Hepatocyte (in vitro differentiated cells): ENCODE measurements around the gene ARHGAP22. TPM values are rescaled to one million over a fixed set of nuclear protein-coding genes. Genes with fewer than 3 reads are reported as not detected.

Experiments used
- DNase-seq: peaks from one replicate; pipeline ENCODE4 v3.0.0-alpha.2; 2016; ENCODE audit warnings: low spot score
- H2AFZ ChIP-seq: fragments of 200-600 bp; sonication (generic); 2 replicates; pipeline ENCODE4 v1.6.0; 2016; ENCODE audit warnings: antibody characterized with exemption, mild to moderate bottlenecking
- H3K27ac ChIP-seq: fragments of 200-600 bp; sonication (generic); 2 replicates; pipeline ENCODE4 v1.5.1; 2016; ENCODE audit warnings: mild to moderate bottlenecking
- H3K27me3 ChIP-seq: fragments of 200-600 bp; sonication (generic); 2 replicates; pipeline ENCODE4 v1.6.1; 2016
- H3K36me3 ChIP-seq: fragments of 200-600 bp; sonication (generic); replicated peaks from 2 replicates; pipeline ENCODE4 v1.5.1; 2016; ENCODE audit warnings: low read depth; ENCODE audit not compliant: insufficient read depth
- H3K4me1 ChIP-seq: fragments of 200-600 bp; sonication (generic); 2 replicates; pipeline ENCODE4 v1.5.1; 2016; ENCODE audit warnings: mild to moderate bottlenecking, moderate library complexity; ENCODE audit not compliant: insufficient read depth
- H3K4me2 ChIP-seq: fragments of 200-600 bp; sonication (generic); 2 replicates; pipeline ENCODE4 v1.6.0; 2016
- H3K4me3 ChIP-seq: fragments of 200-600 bp; sonication (generic); 2 replicates; pipeline ENCODE4 v1.5.1; 2016; ENCODE audit warnings: mild to moderate bottlenecking
- H3K79me2 ChIP-seq: fragments of 200-600 bp; sonication (generic); 2 replicates; pipeline ENCODE4 v1.6.0; 2017; ENCODE audit warnings: mild to moderate bottlenecking
- H3K9me2 ChIP-seq: fragments of 200-600 bp; sonication (generic); replicated peaks from 2 replicates; pipeline ENCODE4 v1.6.0; 2017; ENCODE audit warnings: mild to moderate bottlenecking; ENCODE audit not compliant: insufficient read depth
- H3K9me3 ChIP-seq: fragments of 200-600 bp; sonication (generic); 2 replicates; pipeline ENCODE4 v1.5.1; 2016; ENCODE audit warnings: low read depth, mild to moderate bottlenecking
- H4K20me1 ChIP-seq: fragments of 200-600 bp; sonication (generic); 2 replicates; pipeline ENCODE4 v1.6.0; 2016; ENCODE audit warnings: mild to moderate bottlenecking; ENCODE audit not compliant: insufficient read depth, poor library complexity, severe bottlenecking
- EZH2 ChIP-seq: fragments of 200-600 bp; sonication (generic); IDR thresholded peaks from 2 replicates; pipeline ENCODE4 v1.6.1; 2016; ENCODE audit warnings: antibody characterized with exemption, mild to moderate bottlenecking, borderline replicate concordance
- EZH2phosphoT487 ChIP-seq: fragments of 200-600 bp; sonication (generic); IDR thresholded peaks from one replicate; pipeline ENCODE4 v1.6.1; 2018; ENCODE audit warnings: antibody characterized with exemption, mild to moderate bottlenecking, low read depth, moderate library complexity; ENCODE audit not compliant: unreplicated experiment, severe bottlenecking
- WGBS: methylation state at CpG from one replicate; pipeline ENCODE4 v1.1.6; 2016; ENCODE audit warnings: low lambda C conversion rate; ENCODE audit errors: missing lambda C conversion rate; 5-methylcytosine and 5-hydroxymethylcytosine counted together
- polyA plus RNA-seq: library from polyadenylated mRNA; unstranded; fragments of >200 nt; fragmentation: Nextera tagmentation; extraction: Ambion mirVana; gene quantifications from 2 replicates; pipeline ENCODE4 v1.2.1, GENCODE V29; 2016
- total RNA-seq: library from RNA; depleted of rRNA; stranded (reverse); fragments of >200 nt; gene quantifications from 2 replicates; pipeline ENCODE4 v1.2.3, GENCODE V29; 2014
- TF ChIP-seq, protein P1 (sequence below): fragments of 200-600 bp; sonication (generic); IDR thresholded peaks from 2 replicates; pipeline ENCODE4 v1.5.1; 2016; ENCODE audit warnings: antibody characterized with exemption, mild to moderate bottlenecking; ENCODE audit not compliant: poor library complexity

Gene ARHGAP22
- total and polyA plus RNA-seq, 2 experiments from 2014 or later, result 1.7 to 1.8 TPM

DNA sequence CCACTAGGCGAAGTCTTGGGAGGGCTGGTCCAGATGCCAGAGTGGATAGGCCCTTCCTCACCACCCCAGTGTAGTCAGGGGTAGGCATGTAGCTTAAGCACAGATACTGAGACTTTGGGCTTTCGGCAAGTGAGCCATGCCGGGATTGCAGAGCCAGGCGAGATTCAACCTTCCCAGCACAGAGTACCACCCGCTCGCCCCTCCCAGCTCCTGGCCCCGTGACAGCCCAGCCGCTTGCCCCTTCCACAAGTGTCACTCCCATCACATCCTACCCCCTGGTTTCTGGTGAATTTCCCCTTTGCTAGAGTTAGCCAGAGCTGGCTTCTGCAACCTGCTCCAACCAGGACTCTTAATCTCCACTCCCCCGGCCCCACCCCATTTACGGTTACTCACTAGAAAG is 56.9 kb downstream of the ARHGAP22 start:
- TF ChIP-seq EZH2 (no peak), EZH2phosphoT487 (no peak)
- TF ChIP-seq, protein P1, sequence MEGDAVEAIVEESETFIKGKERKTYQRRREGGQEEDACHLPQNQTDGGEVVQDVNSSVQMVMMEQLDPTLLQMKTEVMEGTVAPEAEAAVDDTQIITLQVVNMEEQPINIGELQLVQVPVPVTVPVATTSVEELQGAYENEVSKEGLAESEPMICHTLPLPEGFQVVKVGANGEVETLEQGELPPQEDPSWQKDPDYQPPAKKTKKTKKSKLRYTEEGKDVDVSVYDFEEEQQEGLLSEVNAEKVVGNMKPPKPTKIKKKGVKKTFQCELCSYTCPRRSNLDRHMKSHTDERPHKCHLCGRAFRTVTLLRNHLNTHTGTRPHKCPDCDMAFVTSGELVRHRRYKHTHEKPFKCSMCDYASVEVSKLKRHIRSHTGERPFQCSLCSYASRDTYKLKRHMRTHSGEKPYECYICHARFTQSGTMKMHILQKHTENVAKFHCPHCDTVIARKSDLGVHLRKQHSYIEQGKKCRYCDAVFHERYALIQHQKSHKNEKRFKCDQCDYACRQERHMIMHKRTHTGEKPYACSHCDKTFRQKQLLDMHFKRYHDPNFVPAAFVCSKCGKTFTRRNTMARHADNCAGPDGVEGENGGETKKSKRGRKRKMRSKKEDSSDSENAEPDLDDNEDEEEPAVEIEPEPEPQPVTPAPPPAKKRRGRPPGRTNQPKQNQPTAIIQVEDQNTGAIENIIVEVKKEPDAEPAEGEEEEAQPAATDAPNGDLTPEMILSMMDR, result no peak
- Histone ChIP-seq H3K27me3 (no peaks in the 10 kb centered on the region), H3K4me2 (no peak overlapping the region), H4K20me1 (no peaks in the 10 kb centered on the region), H3K79me2 (no peaks in the 10 kb centered on the region), H3K4me1 (no peaks in the 10 kb centered on the region), H3K36me3 (no peaks in the 10 kb centered on the region), H3K27ac (no peak overlapping the region), H3K9me3 (no peaks in the 10 kb centered on the region), H3K4me3 (no peak overlapping the region), H2AFZ (no peak overlapping the region), H3K9me2 (no peaks in the 10 kb centered on the region)
- 85% methylated on average over 10 of the region's 10 CpGs for WGBS
- no peak for DNase-seq

DNA sequence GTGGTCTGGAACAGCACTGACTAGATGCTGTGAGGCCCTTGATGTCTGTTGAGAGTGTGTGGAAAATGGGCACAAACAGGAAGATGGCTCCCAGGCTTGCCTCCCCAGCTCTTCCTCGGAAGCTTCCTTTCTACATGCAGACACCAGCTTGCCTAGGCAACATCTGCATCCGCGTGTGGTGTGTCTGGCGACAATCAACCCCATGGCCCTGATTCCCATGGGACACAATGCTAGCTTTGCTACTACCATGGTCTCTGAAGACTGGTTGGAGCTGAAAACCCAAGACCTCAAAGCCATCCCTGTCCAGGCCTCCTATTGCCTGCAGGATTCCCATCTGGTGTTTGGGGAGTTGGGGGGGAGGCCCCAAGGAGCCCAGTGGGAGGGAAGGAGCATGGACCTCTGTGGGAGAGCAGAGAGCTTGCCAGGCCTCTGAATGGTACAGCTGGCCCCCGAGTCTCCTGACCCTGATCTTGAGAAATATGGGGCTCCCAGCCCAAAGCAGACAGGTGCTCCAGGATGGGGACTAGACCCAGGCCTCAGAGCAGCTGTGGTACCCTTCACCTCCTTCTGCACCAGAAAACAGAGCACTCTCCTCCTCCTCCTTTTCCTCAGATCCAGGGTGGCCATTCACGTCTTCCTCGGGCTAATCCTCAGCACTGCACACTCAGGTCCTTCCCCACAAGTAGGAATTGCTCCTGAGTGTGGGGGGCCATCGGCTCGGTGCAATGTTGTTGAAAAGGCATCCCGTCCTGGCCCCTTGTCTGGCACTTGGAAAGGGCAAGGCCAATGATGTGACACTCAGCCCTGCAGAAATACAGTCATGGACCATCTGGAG is 57.6 kb downstream of the ARHGAP22 start:
- Histone ChIP-seq H3K27ac (no peak overlapping the region), H3K9me2 (no peaks in the 10 kb centered on the region), H3K4me2 (no peak overlapping the region), H3K79me2 (no peaks in the 10 kb centered on the region), H3K27me3 (no peaks in the 10 kb centered on the region), H3K4me3 (no peak overlapping the region), H2AFZ (no peak overlapping the region), H3K9me3 (no peaks in the 10 kb centered on the region), H4K20me1 (no peaks in the 10 kb centered on the region), H3K4me1 (no peaks in the 10 kb centered on the region), H3K36me3 (no peaks in the 10 kb centered on the region)
- TF ChIP-seq EZH2 (no peak), EZH2phosphoT487 (no peak)
- TF ChIP-seq, protein P1, result no peak
- 92% methylated on average over 10 of the region's 10 CpGs for WGBS
- no peak for DNase-seq

DNA sequence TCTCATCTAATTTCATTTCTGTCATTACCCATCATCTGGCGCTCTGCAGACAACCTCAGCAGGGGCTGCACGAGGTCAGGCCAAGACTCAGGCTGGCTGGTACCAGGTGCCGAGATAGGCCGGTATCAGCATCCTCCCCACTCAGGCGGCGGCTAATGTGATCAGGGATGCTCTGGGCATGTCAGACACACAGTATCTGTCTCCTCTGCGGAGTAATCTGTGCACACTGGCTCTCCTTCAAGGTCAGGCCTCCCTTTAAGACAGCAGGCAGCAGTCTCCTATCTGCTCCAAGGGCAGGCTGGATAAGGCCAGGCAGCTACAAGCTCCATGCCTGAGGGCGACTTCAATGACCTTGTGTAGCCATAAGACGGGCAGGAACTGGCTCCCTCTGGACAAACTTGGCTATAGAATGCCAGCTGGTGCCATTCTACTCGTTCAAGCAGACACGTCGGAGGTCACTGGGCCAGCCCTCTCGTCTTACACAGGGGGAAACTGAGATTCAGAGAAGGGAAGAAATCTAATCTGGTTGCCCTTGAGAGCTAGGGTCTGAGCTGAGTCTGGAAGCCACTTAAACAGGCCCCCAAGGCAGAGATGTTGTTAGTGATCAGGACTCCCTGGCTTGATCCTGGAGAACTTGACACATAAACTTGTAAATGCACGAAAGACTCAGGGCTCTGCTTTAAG is 59.3 kb downstream of the ARHGAP22 start:
- no peaks in the 10 kb centered on the region for H3K27me3 ChIP-seq
- TF ChIP-seq EZH2phosphoT487 (no peak), EZH2 (no peak)
- DNase-seq, result no peak
- no peaks in the 10 kb centered on the region for H3K9me3 ChIP-seq
- no peaks in the 10 kb centered on the region for H3K9me2 ChIP-seq
- no peaks in the 10 kb centered on the region for H4K20me1 ChIP-seq
- H3K27ac ChIP-seq, result no peak overlapping the region
- no peaks in the 10 kb centered on the region for H3K79me2 ChIP-seq
- H2AFZ ChIP-seq, result no peak overlapping the region
- 76% methylated on average over 14 of the region's 14 CpGs for WGBS
- H3K36me3 ChIP-seq, result no peaks in the 10 kb centered on the region
- no peak overlapping the region for H3K4me3 ChIP-seq
- H3K4me2 ChIP-seq, result no peak overlapping the region
- H3K4me1 ChIP-seq, result no peaks in the 10 kb centered on the region
